ENCODE data around the gene NKX1-1. TPM values are rescaled to one million over a fixed set of nuclear protein-coding genes. Genes with fewer than 3 reads are reported as not detected.

The NKX1-1 gene
- total RNA-seq: not detected in 2 replicates

GRCh38 chr4:1406394-1406980 is at the start of gene NKX1-1:
NKX1-1 (minus strand) TSS chr4:1406442; CDS start chr4:1406442, 0 bp downstream.

Other genes with a start within 250 kb of the NKX1-1 start
- gene SPON2, start 233.9 kb downstream of the NKX1-1 start, total RNA-seq: 267 and 392 TPM in 2 replicates
- gene CTBP1, start 157.3 kb downstream of the NKX1-1 start, total RNA-seq: 212 and 303 TPM in 2 replicates
- gene MAEA, start 116.6 kb downstream of the NKX1-1 start, total RNA-seq: 54.7 and 57.0 TPM in 2 replicates
- gene UVSSA, start 59.2 kb downstream of the NKX1-1 start, total RNA-seq: 13.5 and 25.0 TPM in 2 replicates